Thoracic aorta (tissue), 2 donors: ENCODE results near the gene CBARP. TPM values are rescaled to one million over a fixed set of nuclear protein-coding genes. Genes with fewer than 3 reads are reported as not detected.
A peak's percentile ranks its signal among the peaks of the same experiment; 100 is the strongest.

ENCODE experiments used
- ATAC-seq: fragments of 150-250 bp; one replicate; pipeline ENCODE4 v1.8.0; 2017; ENCODE audit warnings: low read depth; ENCODE audit not compliant: insufficient number of reproducible peaks, low FRiP score
- DNase-seq: peaks from one replicate; pipeline ENCODE4 v3.0.0-alpha.2; 2020; ENCODE audit warnings: low spot score
- H3K27ac ChIP-seq, 2 donors: fragments of 200-600 bp; sonication (generic); 1 replicate in 1 of 2; 2 replicates in 1 of 2; pipeline ENCODE4 v1.5.1; 2016; ENCODE audit warnings: mild to moderate bottlenecking in 2 of 2, moderate library complexity in 2 of 2
- H3K27me3 ChIP-seq: fragments of 200-600 bp; sonication (generic); replicated peaks from 2 replicates; pipeline ENCODE4 v1.6.0; 2016; ENCODE audit warnings: mild to moderate bottlenecking; ENCODE audit not compliant: insufficient read depth
- H3K36me3 ChIP-seq: fragments of 200-600 bp; sonication (generic); one replicate; pipeline ENCODE4 v1.5.1; 2016
- H3K4me1 ChIP-seq, 2 donors: fragments of 200-600 bp; sonication (generic); 1 replicate in 1 of 2; 2 replicates in 1 of 2; pipeline versions ENCODE4 v1.5.1 to v1.6.0; 2016; ENCODE audit warnings: low read depth in 2 of 2, mild to moderate bottlenecking in 1 of 2; ENCODE audit not compliant: control insufficient read depth in 1 of 2
- H3K4me3 ChIP-seq: fragments of 200-600 bp; sonication (generic); 2 replicates; pipeline ENCODE4 v1.5.1; 2016; ENCODE audit warnings: mild to moderate bottlenecking
- H3K9me3 ChIP-seq: fragments of 200-600 bp; sonication (generic); 2 replicates; pipeline ENCODE4 v1.5.1; 2016
- CTCF ChIP-seq: fragments of 200-600 bp; sonication (generic); IDR thresholded peaks from one replicate; pipeline ENCODE4 v1.5.1; 2019; ENCODE audit warnings: antibody characterized with exemption
- total RNA-seq, 2 donors: library from RNA; depleted of rRNA; stranded (reverse); fragments of >200 nt; gene quantifications; one replicate each; pipeline versions ENCODE4 v1.1.0 to v1.2.3, GENCODE V29; 2016

CBARP gene
- total RNA-seq, 2 donors from 2014 or later: 0.27 to 1.9 TPM

GRCh38 chr19:1255186-1256161 is 17.7 kb upstream of the CBARP start:
- H3K9me3 ChIP-seq: no peaks in the 10 kb centered on the region
- peak overlapping the region; percentile 99 for H3K27ac ChIP-seq
- peaks cover 39% of the 10 kb centered on the region for H3K36me3 ChIP-seq
- TF ChIP-seq CTCF: no peak
- no peak for ATAC-seq
- H3K4me1 ChIP-seq: peaks cover 53 to 71% of the 10 kb centered on the region in 2 donors
- no peak overlapping the region for H3K4me3 ChIP-seq
- DNase-seq: no peak
- H3K27me3 ChIP-seq: no peaks in the 10 kb centered on the region

- Histone ChIP-seq H3K4me1 (peaks cover 45 to 63% of the 10 kb centered on the region in 2 donors), H3K36me3 (peaks cover 39% of the 10 kb centered on the region), H3K9me3 (no peaks in the 10 kb centered on the region), H3K4me3 (peak overlapping the region; percentile 99), H3K27ac (peak overlapping the region; percentile 99), H3K27me3 (no peaks in the 10 kb centered on the region)
- no peak for TF ChIP-seq CTCF
- DNase-seq (no peak), ATAC-seq (no peak)
Observed at GRCh38 chr19:1254530-1255185, 16.9 kb upstream of the CBARP start.

GRCh38 chr19:1254081-1254527 is 16.3 kb upstream of the CBARP start:
- ATAC-seq (no peak), DNase-seq (no peak)
- Histone ChIP-seq H3K27me3 (no peaks in the 10 kb centered on the region), H3K4me3 (peak overlapping the region; percentile 99), H3K9me3 (no peaks in the 10 kb centered on the region), H3K4me1 (peaks cover 41 to 58% of the 10 kb centered on the region in 2 donors), H3K27ac (peak overlapping the region; percentile 99), H3K36me3 (peaks cover 39% of the 10 kb centered on the region)
- TF ChIP-seq CTCF: no peak

GRCh38 chr19:1253514-1254080 is 15.8 kb upstream of the CBARP start:
- H3K27ac ChIP-seq: peak overlapping the region; percentile 99
- H3K4me1 ChIP-seq: peaks cover 36 to 54% of the 10 kb centered on the region in 2 donors
- TF ChIP-seq CTCF: no peak
- peak overlapping the region; percentile 99 for H3K4me3 ChIP-seq
- DNase-seq (no peak), ATAC-seq (no peak)
- H3K27me3 ChIP-seq: no peaks in the 10 kb centered on the region
- peaks cover 39% of the 10 kb centered on the region for H3K36me3 ChIP-seq
- no peaks in the 10 kb centered on the region for H3K9me3 ChIP-seq
